Measurements from ENCODE around the gene DDX3X.
"Not testable (repeated sequence)": the region's sequence is repeated elsewhere in the genome, so short reads cannot be mapped to it uniquely, and the experiment has no call there.

Gene DDX3X

DNA sequence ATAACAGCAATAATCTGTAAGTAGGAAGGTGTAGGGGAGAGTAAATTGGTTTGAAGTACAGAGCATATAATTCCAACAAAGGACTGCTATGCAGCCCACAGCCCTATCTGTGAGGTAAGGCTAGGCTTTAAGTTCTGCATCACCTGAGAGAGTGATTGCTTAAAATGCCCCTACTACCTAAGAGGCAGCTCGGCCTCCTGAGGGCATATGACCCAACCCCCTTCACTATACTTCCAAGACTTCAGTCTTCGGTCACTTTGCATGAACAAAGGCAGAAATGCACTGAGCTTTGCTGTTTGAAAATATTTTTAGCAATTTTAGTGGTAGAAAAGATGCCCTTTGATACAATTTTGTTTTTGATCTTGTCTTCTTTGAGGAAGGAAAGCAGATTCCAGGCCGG is 4.9 kb upstream of the DDX3X start:
- DNase-seq (ENCODE audit: low read depth): no peak

GRCh38 chrX:41332005-41332404 is 2.0 kb upstream of the DDX3X start:
- no peak for DNase-seq (ENCODE audit: low read depth)

DNA sequence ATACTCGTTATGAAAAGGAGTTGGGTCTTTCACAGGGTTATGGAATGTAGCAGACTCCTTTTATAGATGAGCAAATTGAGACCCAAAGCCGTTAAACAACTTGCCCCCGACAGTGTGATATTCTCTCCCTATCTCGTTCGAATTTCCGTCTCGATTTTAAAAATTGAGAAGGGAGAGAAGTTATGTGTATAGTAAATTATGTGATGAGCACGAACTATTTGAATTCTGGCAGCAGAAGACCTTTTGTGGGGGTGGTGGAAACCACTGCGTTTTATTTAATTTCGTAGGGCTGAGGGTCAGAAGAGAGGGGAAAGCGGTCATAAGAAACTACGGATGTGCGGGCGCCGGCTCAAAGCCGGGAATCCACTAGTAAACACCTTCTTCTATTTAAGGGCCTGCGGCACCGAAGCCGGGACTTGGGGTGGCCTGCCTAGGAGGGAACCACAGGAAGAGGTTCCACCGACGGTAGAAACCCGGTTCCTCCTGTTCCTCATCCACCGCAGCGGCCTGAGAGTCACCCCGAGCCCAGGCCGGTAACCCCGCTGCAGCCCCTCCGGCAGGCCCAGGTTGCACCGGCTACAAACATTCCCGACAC is 1.5 kb upstream of the DDX3X start:
- peak; percentile 6 for DNase-seq (ENCODE audit: low read depth)

GRCh38 chrX:41333003-41333743 is 789 bp upstream of the DDX3X start:
- DNase-seq (ENCODE audit: low read depth): peak; percentile 57

DNA sequence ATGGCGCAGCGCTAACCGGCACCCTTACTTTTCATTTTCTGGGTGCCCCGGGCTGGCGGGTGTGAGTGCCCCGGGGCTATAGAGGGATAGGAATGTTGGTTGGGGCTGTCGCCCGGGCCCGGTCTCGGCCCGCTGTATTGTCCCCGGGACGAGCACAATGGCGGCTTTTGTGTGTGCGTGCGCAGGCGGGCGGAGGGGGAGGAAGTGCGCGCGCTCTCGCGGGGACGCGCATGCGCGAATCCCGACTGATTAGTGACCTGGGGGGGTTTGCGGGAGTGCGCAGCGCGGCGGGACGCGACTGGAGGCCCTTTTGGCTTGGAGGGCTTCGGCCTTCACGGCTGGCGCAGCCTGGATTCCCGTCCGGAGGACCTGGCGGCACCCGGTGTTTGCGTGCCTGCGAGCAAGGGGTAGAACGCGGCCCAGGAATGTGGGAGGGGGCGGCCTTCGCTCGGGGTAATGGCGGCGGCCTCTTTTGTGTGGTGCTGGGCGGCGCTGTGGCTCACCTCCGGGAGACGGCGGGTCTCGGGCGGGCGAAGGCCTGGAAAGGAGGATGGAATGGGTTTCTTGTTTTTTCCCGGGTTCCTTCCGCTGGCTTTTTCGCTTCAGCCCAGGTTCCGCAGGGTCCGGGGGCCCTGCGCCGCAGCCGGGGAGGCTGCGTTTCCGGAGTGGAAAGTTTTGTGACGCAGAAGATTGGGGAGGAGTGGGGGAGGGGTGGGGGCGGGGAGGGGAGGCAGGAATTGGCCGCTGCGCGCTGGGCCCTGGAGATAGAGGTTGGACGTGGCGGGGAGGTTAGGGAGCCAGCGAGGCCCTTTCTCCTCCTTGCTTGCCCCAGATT is 618 bp downstream of the DDX3X start:
- peak; percentile 57 for DNase-seq (ENCODE audit: low read depth)

- no peak for DNase-seq (ENCODE audit: low read depth)
Measured at GRCh38 chrX:41335198-41335957, 1.4 kb downstream of the DDX3X start.

DNA sequence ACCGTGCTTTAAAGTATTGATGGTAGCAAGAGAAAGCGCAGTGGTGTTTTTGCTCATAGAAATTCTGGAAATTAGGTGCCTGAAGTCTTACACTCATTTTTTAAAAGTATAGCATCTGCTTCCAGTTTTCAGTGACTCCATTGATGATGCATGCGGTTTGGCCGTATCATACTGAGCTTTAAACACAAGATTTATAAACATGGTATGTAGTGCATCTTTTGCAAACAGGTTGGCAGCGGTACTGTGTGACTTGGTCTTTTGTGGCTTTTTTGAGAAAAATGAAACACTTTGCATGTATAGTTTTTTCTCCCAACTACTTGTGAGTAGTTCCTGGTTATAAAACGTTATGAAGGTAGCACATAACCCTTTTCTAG is 2.0 kb downstream of the DDX3X start:
- DNase-seq (ENCODE audit: low read depth): no peak

GRCh38 chrX:41336447-41336846 is 2.5 kb downstream of the DDX3X start:
- DNase-seq (ENCODE audit: low read depth): no peak

GRCh38 chrX:41337140-41337539 is 3.2 kb downstream of the DDX3X start:
- DNase-seq (ENCODE audit: low read depth): no peak

- DNase-seq (ENCODE audit: low read depth): no peak
Measured at GRCh38 chrX:41338436-41338835, 4.5 kb downstream of the DDX3X start.

GRCh38 chrX:41339148-41339547 is 5.2 kb downstream of the DDX3X start:
- no peak for DNase-seq (ENCODE audit: low read depth)

GRCh38 chrX:41344053-41344452 is 10.1 kb downstream of the DDX3X start:
- DNase-seq (ENCODE audit: low read depth): no peak

DNA sequence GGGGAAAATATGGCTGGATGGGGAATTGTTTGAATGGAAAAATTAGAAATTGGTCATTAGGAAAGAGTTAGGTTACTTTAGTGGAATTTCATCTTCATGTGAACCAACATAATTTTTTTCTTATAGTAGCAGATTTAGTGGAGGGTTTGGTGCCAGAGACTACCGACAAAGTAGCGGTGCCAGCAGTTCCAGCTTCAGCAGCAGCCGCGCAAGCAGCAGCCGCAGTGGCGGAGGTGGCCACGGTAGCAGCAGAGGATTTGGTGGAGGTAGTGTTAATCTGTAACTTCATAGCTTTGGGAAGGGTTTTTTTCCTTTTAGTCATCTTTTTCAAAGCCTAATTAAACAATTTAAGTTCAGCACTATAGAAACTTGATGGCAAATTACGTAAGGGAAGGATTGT is 13.2 kb downstream of the DDX3X start:
- DNase-seq (ENCODE audit: low read depth): no peak

DNA sequence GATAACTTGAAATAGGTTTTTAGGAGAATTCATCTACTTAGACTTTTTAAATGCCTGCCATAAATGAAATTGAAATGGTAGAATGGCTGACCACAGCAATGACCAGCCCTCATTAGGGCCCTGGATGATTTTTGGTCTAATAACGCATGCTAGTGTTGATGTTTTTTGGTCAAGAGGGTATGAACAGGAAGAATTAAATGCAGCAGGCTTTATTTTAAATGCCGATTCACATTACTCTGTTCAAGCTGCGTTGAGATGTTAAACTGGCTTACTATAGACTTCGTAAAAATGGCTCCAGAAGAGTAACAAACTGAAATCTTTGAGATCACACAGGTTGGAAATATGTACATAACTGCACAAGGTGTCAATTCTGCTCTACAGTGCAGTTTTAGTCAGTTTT is 14.6 kb downstream of the DDX3X start:
- DNase-seq (ENCODE audit: low read depth): no peak

DNA sequence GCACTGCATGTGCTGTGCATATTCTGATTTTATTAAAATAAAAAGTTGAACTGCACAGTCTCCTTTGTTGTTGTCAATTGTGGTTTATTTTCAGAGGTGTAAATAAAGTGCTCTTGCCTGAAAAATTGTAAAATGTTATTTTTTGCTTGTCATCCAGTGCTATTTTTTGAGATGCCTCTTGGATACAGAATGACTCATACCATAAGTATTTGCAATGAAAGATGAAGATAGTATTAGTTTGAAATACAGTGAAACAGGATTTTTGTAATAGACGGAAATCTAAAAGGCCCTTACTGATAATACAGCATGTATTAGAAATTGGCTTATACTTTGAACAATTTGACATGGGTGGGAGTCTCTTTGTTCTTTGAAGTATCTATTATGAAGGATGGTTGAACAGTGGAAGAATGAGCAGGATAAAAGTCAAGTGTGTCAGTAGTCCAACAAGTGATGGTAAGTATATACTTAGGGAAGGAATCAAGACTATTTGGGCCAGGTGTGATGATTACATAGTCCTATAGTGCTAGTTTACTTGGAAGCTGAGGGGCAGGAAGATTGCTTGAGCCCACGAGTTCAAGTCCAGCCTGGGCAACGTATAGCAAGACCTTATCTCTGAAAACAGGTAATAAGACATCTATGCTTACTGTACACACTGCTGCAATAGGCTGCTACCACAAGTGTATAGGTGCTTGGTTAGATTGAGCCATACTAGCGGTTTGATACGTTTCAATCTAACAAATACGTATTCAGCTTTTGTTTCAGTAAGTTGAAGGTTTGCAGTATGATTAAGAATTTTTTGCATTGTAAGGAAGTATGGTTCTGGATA is 16.4 kb downstream of the DDX3X start:
- DNase-seq (ENCODE audit: low read depth): no peak

- no peak for DNase-seq (ENCODE audit: low read depth)
Measured at GRCh38 chrX:41350976-41351569, 17.1 kb downstream of the DDX3X start.

DNA sequence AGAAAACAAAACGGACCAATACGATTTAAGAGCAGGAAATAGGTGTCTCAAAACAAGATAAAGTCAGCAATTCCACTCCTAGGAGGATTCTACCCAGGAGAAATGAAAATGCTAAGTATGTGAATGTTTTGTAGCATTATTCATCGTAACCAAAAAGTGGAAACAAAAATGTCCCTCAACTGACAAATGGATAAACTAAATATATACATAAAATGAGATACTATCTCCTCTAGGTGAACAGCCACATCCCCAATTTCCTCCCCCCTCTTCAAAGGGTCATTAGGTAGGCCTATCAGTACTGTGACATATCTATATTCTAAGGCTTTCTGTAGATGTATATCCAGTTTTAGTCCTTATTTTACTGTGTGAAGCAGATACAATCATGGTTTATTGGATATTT is 18.0 kb downstream of the DDX3X start:
- no peak for DNase-seq (ENCODE audit: low read depth)

- DNase-seq (ENCODE audit: low read depth): no peak
Measured at GRCh38 chrX:41352329-41352838, 18.4 kb downstream of the DDX3X start.

GRCh38 chrX:41353985-41354384 is 20.0 kb downstream of the DDX3X start:
- no peak for DNase-seq (ENCODE audit: low read depth)

DNA sequence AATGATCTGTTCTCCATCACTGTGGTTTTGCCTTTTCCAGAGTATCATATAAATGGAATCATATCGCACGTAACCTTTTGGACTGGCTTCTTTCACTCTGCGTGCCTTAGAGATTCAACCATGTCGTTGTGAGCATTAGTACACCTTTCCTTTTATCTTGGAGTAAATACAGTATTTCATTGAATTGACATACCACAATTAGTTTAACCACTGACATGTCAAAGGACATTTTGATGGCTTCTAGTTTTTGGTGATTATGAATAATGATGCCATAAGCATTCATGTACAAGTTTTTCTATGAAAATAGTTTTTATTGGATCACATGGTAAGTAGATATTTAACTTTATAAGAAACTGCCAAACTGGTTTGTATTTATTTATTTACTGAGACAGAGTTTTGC is 35.2 kb downstream of the DDX3X start:
- DNase-seq (ENCODE audit: low read depth): no peak

GRCh38 chrX:41371575-41371974 is 37.6 kb downstream of the DDX3X start:
- not testable (repeated sequence) for DNase-seq (ENCODE audit: low read depth)
